NCI-H82 treated with DMSO at 0.1 percent for 48 hours (cell line): Measurements from ENCODE around the gene PMPCA.
"Not testable (repeated sequence)": the region's sequence is repeated elsewhere in the genome, so short reads cannot be mapped to it uniquely, and the experiment has no call there.

Experiments used
- DNase-seq: peaks from one replicate; lab custom pipeline; 2025; ENCODE audit not compliant: unreplicated experiment; lab: John Stamatoyannopoulos, UW

PMPCA gene

DNA sequence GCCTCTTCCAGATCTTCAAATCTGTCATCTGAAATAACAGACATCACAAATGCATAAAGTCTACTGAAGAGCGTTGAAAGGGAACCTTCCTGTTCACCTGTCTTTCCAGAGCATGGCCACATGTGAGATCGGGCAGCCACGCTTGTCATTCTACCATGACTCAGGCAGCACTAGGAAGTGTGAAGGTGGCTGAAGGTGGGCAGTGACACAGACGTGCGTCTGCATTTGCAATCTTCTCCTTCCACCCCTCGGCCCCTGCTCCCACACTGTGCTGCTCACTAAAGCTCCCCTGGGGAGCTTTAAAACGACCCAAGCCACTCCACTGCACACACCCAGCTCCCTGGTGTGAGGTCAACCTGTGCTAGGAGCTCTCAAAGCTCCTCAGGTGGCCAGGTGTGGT is 2.5 kb upstream of the PMPCA start:
- DNase-seq: no peak

DNA sequence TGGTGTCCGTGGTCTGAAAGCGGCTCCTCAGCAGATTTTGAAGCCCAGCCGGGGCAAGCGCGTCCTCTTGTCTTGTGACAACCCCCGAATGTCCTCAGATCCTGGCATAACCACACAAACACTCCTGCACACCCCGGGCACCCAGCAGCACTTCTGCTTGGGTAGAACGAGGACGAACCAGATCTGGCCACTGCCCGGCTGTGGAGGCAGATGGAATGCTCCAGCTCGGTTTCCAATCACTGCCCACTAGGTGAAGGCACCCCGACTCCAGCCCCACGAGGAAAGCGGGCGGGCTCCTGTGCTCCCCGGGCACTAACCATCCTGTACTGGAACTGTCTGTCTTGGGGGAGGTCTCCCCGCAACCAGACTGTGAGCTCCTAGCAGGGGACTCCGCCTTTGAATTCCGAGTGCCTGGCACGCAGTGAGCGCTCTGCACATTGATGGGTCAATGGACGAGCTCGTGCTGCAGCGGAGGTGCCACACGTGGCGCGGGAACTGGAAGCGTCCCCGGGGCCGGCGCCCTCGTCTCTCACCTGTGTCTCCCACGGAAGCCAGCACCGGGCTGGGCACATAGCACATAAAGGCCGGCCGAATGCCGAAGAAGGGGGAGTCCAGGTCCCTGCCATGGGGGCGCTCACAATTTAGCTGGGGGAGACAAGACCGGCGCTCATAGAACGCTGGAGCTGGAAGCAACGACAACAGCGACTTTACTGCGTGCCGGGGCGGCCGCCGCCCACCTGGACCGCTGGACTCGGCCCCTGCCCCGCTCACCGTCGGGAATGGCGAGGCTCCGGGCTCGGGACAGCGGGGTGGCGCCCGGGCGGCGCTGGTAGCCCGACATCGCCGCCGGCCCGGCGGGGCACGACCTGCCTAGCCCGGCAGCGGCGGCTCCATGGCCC is 652 bp upstream of the PMPCA start:
- no peak for DNase-seq

DNA sequence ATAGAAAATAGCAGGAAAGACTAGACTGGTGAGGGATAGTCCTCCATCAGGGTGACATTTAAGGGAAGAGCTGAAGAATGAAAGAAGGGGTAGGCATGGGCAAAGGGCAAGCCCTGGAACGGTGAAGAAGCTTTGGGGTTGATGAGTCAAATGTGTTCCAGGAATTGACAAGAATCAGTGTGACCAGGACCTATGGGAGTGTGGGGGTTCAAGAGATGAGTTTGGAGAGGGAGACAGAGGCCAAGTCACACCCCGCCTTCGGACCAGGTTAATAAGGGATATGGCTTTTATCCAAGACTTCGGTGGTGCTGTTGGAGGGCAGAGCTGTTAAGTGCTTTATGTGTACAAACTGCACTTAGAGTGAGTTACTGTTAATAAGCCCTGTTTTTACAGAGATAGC is 920 bp downstream of the PMPCA start:
- DNase-seq: no peak

DNA sequence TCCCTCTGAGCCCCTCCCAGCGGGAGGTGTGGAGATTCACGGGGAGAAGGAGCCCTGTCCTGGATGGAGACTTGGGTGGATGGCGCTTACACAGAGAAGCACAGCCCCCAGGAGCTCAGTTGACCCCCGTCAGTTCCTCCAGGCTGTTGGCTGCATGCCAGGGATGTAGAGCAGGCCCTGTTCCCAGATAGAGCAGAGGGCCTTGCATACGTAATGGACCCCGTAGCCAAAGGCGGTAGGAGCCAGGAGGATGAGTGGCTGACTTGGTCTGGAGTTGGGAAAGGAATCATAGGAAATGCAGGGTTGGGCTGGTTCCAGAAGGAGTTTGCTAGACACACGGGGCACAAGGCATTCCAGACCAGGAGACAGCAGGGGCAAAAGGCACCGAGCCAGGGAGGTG is 2.5 kb downstream of the PMPCA start:
- no peak for DNase-seq

DNA sequence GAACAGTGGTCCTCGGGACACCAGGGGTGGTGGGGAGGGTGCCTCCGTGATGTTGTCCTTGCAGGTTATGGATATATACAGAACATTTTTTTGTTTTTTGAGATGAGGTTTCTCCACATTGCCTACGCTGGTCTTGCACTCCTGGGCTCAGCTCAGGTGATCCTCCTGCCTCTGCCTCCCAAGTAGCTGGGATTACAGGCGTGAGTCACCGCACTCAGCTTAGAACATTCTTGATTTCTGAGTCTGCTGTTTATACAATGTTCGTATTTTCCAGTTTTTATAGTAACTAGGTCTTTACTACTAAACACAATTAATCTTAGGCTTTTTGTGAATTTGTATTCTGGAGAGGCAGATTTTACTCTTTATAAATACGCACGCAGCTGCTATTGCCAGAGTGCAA is 6.0 kb downstream of the PMPCA start:
- no peak for DNase-seq

DNA sequence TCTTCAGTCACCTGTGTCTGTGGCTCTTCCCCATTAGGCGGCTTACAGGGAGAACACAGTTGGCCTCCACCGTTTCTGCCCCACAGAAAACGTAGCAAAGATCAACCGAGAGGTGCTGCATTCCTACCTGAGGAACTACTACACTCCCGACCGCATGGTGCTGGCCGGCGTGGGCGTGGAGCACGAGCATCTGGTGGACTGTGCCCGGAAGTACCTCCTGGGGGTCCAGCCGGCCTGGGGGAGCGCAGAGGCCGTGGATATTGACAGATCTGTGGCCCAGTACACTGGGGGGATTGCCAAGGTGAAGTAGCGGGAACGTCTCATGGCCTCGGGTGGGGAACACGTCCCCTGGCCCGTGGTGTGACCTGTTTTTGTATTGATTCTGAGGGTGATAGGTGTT is 6.5 kb downstream of the PMPCA start:
- DNase-seq: no peak

DNA sequence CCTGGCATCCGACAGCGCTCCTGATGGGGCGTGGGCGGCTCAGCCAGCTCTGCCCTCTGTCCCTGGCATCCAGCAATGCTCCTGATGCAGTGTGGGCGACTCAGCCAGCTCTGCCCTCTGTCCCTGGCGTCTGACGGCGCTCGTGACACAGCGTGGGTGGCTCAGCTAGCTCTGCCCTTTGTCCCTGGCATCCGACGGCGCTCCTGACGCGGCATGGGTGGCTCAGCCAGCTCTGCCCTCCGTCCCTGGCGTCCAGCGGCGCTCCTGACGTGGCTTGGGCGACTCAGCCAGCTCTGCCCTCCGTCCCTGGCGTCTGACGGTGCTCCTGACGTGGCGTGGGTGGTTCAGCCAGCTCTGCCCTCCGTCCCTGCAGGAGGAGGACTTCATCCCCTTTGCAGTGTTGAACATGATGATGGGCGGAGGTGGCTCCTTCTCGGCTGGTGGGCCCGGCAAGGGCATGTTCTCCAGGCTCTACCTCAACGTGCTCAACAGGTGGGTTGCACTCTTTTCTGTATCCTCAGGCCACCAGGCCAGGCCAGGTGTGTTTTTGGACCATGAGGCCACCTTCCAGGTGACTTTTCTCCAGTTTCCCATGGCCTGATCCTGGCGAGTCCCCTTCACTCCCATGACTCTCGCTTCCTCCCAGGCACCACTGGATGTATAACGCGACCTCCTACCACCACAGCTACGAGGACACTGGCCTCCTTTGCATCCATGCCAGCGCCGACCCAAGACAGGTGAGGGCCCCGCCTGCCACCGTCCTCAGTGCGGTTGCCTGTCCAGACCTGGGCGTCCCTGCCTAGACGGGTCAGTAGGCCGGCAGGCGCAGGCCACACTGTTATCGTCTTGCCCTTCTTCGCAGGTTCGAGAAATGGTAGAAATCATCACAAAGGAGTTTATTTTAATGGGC is 8.0 kb downstream of the PMPCA start:
- DNase-seq: no peak

DNA sequence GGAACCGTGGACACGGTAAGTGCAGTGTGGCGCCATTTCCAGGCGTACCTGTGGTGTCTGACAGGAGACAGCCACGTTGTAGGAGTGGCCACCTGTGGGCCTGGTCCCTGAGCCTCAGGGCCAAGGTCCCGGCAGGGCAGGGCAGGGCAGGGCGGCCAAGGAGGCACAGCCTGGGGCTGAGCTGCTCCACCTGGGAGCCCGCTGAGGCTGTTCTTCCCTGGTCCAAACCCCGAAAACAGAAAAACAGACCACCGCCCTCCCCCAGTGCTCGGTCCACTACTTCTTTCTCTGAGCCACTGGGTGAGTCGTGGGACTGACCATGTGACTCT is 8.6 kb downstream of the PMPCA start:
- DNase-seq: no peak

DNA sequence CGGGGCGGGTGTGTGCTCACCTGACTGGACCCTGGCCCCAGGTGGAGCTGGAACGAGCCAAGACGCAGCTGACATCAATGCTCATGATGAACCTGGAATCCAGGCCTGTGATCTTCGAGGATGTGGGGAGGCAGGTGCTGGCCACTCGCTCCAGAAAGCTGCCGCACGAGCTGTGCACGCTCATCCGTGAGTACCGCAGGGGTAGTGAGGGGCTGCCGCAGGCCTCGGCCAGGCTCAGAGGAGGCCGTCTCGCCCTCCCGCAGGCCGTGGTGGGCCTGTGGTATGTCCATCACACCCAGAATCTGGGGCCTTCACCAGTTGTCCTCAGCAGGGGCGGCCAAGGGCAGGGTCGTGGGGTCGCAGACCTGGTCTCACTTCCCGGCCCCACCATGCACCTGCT is 11.3 kb downstream of the PMPCA start:
- no peak for DNase-seq

DNA sequence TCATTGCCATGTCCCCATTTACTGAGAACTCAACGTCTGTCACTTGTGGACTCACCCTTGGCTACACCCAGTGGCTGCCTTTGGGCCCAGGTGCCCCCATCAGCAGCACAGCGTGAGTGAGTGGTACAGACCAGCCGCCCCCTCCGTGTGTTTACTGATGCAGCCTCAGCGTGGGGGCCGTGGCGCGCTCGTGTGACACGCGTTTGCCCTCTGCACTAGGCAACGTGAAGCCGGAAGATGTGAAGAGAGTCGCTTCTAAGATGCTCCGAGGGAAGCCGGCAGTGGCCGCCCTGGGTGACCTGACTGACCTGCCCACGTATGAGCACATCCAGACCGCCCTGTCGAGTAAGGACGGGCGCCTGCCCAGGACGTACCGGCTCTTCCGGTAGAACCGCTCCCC is 12.4 kb downstream of the PMPCA start:
- no peak for DNase-seq

DNA sequence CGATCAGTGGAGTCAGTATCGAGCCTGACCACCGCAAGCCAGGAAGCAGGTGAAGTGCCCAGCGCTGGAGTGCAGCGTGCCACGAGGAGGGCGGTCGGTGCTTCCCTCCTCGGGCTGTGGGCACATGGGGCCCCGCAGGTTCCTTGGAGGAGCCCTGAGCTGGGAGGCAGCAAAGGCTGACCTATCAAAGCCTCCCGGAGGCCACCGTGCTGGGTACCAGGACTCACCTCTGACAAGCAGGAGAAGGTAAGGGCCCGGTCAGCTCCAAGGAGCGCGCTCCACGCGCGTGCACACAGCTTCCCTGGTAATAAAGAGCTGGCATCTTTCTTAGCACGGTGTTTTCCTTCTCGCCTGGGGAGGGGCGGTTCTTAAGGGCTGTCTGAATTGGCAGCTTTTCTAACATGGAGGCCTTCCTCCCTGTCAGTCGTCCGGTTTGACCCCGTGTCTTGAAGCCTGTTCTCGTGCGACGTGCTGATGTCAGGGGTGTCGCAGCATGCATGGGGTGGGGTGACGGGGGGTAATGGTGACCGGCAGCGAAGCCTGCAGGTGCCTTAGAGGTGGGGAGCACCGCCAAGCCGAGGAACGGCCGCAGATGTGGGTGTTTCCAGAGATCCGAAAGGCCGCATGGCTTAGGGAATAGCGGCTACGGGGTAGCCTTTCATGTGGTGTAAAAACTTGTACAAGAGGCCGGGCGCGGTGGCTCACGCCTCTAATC is 13.1 kb downstream of the PMPCA start:
- DNase-seq: no peak

DNA sequence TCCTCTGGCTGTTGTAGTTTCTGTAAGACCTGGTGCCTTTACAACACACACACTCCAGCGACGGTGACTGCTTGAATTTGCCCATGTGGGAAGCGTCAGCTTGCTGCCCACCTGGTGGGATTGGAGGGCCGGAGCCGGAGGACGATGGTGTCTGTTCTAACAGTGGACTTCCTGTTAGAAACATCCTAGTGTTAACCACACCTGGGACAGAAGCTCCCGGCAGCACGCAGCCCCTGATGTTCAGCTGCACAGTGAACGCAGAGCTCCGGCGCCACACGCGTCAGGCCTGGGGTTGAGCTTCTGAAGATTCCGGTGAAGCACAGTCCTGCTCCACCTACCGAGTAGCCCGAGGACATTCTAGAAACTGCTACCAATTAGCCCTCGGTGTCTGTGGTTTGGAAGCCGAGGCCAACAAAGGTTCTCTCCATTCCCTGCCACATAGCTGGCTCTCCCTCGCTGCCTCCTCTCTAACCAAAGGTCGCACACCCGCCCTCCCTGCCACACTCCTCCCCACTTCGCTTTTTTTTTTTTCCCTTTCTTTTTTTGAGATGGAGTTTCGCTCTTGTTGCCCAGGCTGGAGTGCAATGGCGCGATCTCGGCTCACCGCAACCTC is 14.4 kb downstream of the PMPCA start:
- no peak for DNase-seq

DNA sequence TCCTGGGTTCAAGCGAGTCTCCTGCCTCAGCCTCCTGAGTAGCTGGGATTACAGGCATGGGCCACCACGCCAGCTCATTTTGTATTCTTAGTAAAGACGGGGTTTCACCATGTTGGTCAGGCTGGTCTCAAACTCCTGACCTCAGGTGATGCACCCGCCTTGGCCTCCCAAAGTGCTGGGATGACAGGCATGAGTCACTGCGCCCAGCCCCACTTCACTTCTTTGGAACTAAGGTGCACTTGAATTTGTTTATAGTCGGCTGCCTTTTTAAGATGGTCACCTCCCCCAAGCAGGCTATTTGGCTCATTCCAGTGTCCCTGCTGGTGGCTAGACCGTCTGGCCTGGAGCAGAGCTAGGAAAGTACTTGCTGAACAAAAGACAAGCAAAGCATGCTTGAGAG is 14.9 kb downstream of the PMPCA start:
- not testable (repeated sequence) for DNase-seq

DNA sequence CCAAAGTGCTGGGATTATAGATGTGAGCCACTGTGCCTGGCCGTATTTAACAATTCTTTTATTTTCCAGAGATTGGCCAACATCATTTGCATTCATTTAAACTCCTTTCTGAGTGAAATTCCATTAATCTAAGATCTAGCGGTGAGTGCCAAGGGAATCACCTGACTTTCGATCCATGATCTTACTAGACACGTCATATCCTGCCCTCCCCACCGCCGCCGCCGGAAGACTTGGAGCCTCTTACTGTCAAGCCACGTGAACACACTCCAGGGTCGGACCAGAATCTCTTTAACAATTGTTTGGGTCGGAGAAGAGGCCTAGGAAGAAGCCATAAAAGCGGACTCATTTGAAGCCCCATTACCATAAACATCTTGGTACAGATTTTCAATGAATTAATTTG is 16.3 kb downstream of the PMPCA start:
- no peak for DNase-seq

DNA sequence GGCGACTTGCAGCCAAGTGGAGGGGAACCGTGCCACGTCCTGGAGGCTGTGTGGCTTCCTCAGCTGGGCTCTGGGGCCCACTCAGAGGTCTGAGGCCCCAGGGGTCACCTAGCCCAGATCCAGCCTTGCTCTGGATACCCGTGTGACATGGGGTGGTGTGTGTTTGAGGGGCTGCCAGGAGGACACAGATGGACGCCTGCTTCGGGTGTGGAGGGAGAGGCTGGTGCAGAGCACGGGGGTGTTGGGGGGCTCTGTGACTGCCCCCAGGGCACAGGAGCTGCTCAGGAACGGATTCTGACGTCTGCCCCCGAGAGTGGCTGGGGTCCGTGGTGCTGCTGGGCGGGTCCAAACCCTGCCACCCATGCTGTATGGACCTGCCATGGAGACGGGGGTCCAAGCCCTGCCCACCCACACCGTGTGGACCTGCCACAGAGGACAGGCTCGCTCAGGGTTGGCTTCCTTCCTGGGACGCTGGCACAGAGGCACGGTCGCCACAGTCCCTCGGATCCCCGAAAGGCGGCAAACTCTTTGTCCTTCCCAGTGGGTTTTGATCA is 18.7 kb downstream of the PMPCA start:
- DNase-seq: no peak

DNA sequence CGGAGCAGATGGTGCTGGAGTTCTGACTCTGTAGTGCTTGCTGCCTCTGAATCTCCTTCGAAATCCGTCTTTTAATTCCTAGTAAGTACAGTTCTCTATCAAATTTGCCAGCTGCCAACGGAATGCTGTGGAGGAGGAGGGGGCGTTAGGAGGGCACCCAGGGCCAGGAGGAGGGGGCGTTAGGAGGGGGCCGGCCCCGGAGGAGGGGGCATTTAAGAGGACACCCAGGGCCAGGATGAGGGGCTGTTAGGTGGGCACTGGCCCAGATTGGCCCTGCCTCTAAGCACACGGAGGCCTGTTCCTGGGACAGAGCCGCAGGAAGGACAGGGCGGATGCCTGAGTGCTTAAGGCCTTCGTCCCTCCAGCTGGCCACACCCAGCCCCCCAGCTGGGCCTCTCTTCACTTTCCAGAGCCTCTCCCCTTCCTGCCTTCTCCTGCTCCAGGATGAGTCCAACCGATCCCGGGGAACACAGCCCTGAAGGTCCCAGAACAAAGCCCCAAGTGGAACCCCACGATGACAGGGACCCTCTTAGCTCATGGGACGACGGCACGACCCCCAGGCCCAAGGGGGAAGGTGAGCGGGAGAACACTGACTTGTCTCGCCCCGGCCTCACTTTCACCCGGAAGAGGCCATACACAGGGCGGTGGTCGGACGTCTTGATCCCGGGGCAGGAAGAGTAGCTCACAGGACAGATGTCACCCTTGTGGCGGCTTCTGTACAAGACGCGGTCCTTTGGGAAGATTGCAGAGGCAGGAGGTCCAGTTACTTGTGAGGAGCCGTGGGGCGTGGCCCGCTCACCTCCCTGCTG is 19.4 kb downstream of the PMPCA start:
- DNase-seq: no peak

DNA sequence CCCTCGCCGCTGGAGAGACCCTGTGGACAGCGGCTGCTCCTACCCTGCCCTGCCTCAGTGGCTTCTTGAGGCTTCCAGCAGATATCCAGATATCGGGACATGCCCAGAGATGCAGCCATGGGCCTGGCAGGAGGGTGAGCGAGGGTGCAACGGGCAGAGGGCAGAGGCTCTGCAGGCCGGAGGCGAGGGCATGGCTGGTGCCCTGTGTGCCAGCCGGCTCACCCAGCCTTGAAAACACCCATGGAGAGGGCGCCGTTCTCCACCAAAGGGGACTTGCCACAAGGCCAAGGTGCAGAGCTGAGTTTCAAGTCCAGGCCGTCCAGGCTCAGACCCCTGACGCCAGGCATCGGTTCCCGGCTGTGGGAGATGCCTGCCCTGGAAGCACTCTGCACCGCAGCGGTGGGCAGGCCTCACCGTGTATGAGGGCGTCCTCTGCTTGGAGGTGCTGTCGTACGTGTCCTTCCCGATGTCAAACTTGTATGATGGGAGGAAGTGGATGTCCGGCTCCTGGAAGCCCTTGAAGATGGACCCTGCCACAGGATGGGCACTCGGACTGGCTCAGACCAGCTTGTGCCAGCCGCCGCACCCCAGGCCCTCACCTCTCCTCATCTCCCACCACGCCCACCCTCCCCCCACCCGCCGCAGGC is 20.3 kb downstream of the PMPCA start:
- DNase-seq: no peak

DNA sequence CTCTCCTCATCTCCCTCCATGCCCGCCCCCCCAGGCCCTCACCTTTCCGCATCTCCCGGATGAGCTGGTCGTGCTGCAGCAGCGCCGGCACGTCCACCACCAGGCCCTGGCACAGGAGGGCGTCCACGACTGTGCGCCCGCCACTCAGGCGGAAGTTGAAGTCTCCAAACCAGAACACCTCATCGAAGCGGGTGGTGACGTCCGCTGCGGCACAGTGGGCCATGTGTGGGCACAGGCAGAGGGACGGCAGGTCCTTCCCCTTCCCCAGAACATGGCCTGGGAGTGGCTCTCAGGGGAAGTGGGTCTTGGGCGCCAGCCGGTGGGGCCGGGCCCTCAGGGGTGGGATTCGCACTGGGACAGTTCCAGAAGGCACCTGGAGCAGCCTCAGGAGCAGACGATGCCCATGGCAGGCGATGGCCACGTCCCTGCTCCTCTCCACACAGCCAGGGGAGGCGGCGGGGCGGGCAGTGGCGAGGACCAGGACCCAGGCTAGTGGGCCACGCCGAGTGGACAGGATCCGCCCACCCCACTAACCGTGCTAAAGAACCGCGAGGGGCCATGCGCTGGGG is 21.4 kb downstream of the PMPCA start:
- no peak for DNase-seq

DNA sequence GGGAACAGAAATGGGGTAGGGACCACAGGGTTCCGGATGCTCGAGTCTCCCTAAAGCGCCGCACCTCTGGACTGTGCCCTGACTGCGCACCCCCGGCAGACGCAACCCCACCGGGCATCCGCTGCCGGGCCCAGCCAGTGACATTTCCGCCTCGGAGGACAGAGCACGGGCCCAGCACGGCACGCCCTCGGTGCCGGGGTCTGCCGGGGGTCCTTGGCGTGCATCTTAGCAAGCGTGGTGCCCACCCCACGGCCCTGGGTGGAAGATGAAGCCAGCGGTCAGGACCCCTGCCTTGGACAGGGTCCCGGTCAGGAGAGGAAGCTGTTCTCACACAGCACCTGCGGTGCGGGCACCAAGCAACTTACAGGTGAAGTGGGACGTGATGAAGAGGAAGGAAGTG is 22.1 kb downstream of the PMPCA start:
- no peak for DNase-seq
